ENCODE data around the gene EXO5.

DNA sequence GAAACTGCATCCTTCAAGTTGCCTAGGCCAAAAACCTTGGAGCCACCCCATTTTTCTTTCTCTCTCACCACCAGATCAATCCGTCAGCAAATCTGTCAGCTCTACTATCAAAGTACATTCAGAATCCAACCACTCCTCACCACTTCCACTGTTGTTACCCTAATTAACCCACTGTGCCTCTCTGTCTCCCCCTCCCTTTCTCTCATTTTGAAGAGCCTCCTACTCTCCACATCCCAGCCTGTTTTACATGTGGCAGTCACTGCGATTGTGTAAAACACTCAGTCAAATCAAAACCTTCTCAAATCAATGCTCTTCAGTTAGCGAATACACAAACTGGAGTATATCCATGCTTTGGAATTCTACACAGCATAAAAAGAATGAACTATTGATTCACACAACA, 55.9 kb downstream of the EXO5 start:
- TF ChIP-seq POLR2A (IDR thresholded peaks at IDR 0.05) = no peak
- TF ChIP-seq, protein P1, sequence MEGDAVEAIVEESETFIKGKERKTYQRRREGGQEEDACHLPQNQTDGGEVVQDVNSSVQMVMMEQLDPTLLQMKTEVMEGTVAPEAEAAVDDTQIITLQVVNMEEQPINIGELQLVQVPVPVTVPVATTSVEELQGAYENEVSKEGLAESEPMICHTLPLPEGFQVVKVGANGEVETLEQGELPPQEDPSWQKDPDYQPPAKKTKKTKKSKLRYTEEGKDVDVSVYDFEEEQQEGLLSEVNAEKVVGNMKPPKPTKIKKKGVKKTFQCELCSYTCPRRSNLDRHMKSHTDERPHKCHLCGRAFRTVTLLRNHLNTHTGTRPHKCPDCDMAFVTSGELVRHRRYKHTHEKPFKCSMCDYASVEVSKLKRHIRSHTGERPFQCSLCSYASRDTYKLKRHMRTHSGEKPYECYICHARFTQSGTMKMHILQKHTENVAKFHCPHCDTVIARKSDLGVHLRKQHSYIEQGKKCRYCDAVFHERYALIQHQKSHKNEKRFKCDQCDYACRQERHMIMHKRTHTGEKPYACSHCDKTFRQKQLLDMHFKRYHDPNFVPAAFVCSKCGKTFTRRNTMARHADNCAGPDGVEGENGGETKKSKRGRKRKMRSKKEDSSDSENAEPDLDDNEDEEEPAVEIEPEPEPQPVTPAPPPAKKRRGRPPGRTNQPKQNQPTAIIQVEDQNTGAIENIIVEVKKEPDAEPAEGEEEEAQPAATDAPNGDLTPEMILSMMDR (IDR thresholded peaks at IDR 0.05 in 8 of 11, conservative IDR thresholded peaks at IDR 0.05 in 3 of 11) = no peak
